ENCODE results near the gene TRIM68.

DNA sequence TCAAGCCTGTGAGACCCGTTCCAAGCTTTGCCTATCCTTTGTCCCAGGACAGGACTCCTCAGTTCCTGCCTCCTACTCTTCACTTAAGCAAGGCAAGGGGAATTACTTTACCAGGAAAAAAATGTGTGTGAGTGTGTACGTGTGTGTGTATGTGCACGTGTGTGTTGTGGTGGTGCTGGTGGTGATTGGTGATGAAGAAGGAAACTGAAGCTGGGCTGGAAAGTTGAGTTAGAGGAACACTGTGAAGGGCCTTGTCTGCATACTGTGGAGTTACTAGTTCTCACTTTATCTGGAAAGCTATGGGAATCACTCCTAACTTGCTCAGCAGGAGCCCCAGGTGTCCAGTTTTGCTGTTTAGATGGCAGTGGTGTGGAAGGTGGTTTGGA is 29.6 kb upstream of the TRIM68 start:
- TF ChIP-seq GATA3 (IDR thresholded peaks at IDR 0.05; ENCODE audit: low read depth, low read length) (no peak), GATA2 (IDR thresholded peaks at IDR 0.05; ENCODE audit: low read depth, low read length) (no peak)
